Skin of body (tissue), 2 donors: ENCODE results near the gene GRIP1. TPM values are rescaled to one million over a fixed set of nuclear protein-coding genes. Genes with fewer than 3 reads are reported as not detected.

ENCODE experiments used
- DNase-seq: peaks from one replicate; lab custom pipeline; 2025; lab: John Stamatoyannopoulos, UW
- total RNA-seq: library from RNA; depleted of rRNA; stranded (reverse); fragments of >200 nt; gene quantifications from one replicate; pipeline ENCODE4 v1.2.3, GENCODE V29; 2014

The GRIP1 gene
- total RNA-seq, 1 donor from 2014 or later, result 6.4 TPM

DNA sequence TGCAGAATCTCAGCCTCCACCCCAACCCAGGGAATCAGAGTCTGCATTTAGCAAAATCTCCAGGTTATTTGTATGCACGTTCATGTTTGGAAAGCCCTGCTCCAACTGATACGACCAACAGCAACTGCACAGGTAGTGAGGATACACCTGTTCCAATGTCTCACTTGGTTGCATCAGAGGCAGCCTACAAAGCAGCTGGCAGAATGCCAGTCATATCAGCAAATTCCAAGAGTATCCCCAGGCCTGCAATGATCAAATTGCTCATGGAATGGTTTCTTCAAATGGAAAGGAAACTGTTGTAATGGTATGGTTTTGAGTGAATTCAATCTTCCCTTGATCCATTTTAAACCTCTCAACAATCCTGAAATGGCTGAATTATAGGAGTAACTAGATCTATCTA lies 75.4 kb downstream of the GRIP1 start:
- no peak for DNase-seq

DNA sequence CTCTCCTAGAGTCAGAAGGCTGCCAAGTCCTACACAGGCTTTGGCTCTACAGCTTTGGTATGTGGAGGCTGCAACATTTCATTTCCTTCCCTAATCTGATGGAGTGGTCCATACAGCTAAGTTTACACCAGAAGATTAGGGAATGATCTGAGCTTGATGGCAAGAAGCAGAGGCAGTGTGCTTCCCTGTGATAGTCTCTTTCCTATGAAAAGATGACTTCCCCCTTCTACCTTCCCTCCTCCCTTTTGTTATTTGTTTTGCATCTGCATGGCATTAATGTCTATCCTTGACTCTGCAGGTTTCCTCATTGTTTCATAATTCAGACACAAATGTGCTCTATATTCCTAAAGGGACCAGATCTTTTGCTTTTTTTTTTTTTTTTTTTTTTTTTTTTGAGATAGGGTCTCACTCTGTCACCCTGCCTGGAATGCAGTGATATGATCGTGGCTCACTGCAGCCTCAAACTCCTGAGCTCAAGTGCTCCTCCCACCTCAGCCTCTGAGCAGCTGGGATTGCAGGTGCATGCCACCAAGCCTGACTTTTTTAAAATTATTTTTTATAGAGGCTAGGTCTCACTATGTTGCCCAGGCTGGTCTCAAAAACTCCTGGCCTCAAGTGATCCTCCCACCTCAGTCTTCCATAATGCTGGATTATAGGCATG lies 76.3 kb downstream of the GRIP1 start:
- DNase-seq, result no peak

DNA sequence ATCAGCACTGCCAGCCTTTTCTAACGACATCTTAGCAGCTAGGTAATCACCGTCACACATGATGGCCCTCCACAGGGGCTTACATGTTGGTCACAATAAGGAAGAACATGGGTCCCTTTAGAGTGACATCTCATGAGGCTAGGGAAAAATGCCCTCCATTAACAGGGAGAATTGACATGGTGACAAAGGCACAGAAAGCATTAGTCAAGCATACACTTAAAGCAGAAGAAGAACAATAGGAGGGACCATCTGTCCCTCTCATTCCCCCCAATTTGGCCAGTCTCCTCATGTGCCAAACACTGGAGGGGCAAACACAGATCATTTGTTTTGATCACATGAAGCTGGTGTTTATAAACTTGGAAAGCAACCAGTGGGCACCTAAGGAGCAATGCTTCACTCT lies 78.0 kb downstream of the GRIP1 start:
- DNase-seq, result no peak

DNA sequence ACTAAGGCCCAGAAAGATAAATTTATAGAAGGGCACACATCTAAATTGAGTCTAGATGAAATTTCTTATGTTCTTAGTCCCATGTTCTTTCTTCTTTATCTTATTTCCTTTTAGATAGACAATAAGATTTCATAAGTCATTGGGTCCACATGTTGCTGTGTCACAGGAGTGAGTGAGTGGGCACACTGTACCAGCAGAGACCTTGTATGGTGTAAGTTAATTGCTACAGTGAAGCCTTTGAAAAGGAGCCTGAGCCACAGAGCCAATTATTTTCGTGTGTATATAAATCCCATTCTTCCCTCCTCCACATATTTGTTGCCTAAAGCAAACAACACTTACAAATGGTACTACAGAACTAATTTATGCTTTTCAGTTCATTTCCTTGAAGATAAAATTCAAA lies 79.1 kb downstream of the GRIP1 start:
- no peak for DNase-seq

DNA sequence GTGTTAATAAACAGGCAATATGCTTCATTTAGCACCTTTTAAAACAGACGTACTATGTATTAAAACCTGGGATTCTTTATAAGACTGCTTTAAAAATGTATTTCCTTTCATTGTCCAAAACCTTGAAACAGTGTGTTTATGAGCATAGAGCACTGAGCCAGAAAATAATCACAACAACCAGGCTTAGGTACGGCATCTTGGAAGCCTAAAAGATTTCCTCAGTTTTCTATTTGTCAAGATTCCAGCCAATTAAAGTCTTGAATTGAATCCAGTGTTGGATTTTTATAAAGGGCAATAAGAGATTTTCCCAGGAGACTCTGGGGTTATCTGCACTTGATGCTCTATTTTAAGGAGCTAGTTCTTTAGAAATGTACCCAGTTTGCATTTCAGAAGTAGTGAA lies 80.3 kb downstream of the GRIP1 start:
- no peak for DNase-seq

DNA sequence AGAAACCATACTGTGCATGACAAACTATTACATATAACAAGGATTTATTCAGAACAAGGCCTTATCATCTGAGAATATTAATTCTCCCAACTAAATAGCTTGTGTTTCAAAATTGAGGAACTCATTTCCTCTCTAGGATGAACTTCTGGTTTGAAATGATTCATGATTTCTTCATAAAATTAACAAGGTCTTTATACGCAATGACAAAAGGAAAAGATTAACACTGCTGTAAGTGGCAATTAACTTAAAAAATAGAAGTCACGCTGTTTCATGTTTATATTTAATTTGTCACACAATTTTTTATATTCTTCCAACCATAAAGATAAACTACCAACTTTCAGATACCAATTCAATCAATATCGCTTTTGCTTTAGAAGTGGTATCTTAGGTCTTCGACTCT lies 80.8 kb downstream of the GRIP1 start:
- no peak for DNase-seq

DNA sequence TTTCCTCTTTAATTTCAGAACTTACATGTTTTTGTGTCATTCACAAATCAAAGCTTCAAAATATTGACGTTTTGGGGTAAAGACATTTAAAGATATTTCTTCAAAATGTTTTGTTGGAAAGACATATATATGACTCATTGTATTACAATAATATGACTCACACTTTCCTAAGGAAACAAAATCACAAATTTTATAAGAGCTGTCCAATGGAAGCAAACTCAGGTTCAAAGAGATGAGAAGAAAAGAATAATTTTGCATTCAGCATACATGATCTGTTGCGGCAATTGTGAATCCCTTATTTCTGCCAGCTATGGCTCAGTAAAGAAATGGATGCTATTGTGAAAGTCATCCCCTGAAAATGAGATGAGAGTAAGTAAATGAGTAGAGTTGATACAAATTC lies 82.7 kb downstream of the GRIP1 start:
- no peak for DNase-seq

DNA sequence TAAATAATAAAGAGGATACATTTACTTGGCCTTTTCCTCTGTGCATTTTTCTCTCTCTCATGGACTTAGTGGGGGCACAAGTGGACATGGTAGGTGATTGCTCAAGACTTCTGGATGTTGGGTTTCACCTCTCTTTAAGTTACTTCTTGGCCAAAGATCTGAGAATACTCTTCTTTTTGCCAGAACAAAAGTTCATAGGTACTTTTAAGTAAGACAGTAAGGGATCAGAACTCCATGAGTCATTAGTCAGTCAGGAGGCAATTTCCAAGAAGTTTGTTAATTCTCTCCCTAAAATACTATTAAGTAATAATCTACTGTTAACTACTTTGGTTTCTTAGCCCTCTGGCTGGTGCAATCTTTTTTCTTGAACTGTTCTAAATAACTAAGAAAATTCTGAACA lies 84.2 kb downstream of the GRIP1 start:
- DNase-seq, result no peak

DNA sequence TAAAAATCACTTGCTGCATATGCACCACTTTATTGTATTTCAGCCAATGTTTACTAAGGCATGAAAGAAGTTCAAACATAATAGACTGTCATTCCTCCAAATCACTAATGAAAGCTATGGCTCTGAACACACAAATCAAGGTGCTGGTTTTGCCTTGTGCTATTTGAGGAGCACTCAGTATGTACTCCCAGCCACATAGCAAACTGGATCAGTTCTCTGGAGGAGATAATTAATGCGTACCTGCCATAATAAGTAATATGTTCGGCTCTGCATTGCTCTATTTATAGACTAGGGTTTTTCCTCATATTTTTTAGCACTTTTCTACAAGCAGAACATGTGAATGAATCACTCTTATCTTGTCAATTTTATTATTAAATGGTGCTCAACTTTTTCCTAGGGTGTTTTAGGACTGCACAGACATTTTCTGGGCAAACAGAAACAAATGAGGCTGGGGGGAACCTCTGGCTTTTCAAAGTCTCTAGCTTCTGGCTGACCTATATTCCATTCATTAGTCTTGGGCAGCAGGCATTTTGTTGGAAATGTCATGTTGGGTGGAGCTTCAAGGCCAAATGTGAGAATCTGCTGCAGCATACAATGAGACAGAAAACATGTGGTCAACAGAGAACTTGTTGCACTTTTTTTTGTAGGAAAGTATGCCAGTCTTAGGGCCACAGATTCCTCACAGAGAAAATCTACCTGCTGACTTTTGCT lies 88.4 kb downstream of the GRIP1 start:
- no peak for DNase-seq

DNA sequence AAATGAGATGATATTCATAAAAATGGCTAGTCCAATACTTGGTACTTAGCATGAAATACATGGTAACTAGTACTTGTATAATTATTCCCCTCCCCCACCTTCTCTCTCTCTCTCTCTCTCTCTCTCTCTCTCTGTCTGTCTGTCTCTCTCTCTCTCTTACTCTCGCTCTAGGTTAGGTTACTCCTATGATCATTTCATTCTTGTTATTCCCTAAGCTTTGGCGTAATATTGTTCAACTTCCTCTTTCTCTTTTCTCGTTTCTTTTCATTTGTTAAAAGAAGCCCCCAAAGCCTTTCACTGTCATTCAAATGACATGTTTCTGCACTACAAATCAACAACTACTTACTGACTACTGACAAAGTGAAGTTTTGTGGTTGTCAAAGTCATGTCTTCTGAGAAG lies 89.8 kb downstream of the GRIP1 start:
- DNase-seq, result no peak

DNA sequence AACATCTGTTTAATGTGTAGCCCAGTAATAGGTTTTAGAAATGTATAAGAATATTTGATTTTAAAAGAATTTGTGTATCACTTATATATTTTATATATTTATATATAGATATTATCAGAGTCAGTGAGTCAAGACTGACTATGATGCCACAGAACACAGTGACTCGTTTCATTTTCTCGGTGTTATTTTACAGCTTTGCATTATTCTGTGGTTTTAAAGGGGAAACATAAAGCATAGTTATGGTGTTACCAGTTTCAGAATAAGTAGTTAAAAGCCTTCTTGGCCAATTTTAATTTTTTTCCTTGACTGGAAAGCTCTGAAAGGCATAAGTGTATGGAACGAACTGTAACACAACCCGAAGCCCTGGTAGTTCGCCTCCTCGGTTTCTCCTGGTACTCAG lies 91.0 kb downstream of the GRIP1 start:
- no peak for DNase-seq

DNA sequence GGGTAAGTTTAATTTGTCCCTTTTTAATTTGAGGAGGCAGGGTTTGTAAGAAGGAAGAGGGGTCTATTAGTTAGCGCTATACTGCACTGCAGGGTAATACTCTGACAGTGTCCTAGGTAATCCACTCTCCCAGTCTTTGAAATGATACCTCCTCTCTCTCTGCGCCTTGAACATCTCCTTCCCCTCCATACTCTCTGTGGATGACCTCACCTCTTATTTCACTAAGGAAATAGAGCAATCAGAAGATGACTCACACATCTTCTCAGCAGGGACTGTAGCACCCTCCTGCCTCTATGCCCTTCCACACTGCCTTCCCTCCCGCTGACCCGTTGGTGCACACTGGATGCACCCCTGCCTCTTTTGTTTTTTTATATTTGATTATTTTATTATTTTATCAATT lies 94.2 kb downstream of the GRIP1 start:
- no peak for DNase-seq

DNA sequence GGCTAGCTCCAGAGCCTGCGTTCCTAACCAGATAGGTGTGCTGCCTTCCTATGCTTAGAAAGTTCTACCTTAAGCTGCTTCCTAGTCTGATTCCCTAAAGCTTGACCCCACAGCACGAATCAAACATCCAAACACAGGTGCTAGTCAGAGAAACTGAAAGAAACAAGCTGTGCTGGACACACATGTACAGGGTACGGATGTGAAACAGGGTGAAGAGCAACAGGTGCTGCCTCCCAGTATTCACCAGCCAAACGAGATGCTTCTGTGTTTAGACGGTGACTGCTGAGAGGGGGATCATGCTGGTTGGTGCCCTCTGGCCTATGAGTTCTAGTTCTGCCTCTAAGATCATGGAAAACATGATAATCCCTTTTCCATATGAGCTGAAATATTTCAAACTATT lies 105.3 kb downstream of the GRIP1 start:
- no peak for DNase-seq

DNA sequence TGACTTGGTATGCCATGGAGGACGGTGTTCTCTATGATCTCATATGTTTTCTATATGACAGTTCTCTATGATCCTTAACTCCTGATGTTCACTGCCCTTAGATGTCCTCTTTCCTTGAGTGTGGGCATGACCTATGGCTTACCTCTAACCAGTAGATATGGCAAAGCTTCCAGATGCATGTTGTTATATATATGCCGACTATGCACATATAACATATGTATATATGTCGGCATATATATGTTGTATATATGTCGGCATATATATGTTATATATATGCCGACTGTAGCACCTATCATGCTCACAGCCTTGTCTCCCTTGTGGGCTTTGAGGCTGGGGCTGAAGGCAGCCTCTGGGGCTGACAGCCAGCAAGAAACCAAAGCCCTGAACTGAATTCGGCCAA lies 106.0 kb downstream of the GRIP1 start:
- DNase-seq, result no peak

DNA sequence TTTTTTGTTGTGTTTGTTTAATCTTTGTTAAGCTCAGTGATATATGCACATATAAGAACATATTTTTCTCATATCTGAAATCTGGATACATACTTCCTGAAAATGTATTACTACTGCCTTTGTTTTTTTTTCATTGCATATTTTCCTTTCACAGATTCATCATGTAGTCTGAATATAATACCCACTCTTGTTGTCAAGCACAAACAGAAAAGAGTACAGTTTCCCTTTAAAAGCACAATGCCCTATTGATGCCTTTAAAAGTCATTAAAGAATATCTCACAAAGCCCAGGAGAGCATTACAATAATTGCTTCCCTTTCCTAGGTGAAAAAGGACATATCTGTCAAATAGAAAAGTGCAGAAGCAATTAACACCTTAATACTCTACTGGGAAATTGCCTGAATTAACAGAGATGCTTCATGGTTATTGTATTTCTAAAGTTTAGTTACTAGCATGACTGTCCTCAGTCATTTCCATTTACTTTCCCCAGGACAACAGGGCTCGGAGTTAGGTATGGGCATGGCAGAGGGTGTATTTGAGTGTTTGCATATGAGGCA lies 107.4 kb downstream of the GRIP1 start:
- DNase-seq, result no peak

DNA sequence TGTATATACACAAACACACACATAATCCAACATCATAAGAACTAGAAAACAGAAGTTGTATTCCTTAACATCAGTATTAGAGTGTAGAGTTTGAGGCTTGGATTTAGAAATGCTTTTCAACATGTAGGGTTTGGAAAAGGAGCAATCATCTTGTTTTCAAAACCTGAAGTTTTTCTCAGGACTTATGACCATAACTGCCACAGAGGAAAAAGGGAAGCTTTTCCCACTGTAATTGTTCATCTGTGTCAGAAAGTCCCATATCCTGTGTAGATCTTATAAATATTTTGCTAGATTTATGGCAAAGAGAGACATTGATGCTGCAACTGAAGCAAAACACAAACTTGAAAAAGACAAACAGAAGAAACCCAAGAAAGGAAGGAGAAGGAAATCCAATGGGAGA lies 115.7 kb downstream of the GRIP1 start:
- no peak for DNase-seq

DNA sequence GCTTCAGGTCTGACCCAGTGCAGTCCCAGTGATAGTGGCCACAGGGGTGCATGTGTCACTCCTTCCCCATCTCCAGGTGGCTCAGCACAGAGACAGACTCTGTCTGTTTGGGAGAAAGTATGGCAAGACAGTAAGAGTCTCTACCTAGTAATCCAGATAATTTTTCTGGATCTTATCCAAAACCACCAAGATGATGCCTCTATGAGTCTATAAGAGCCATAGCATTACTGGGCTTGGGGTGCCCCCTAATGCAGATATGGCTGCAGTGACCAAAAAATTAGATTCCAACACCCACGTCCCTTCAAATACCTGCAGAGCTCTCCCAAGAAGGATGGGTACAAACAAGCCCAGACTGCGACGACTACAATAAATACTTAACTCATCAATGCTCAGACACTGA lies 123.8 kb downstream of the GRIP1 start:
- no peak for DNase-seq

DNA sequence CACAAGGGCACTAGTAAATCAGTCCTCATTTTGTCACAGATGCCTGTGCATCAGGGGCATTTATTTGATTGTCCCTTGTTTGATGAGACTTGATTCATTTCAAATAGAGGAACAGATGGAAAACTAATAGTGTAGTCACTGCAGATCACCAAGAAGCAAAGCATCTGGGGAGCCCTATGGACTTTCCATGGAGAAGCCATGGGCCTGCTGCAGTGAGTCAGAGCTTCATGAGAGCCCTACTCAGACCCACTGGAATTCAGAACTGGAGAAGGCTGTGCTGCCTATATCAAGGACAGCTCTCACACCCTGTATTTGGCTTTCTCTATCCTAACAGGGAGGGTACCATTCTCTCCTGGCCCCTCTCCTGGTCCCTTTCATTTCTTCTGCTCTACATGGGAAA lies 126.2 kb downstream of the GRIP1 start:
- DNase-seq, result no peak

DNA sequence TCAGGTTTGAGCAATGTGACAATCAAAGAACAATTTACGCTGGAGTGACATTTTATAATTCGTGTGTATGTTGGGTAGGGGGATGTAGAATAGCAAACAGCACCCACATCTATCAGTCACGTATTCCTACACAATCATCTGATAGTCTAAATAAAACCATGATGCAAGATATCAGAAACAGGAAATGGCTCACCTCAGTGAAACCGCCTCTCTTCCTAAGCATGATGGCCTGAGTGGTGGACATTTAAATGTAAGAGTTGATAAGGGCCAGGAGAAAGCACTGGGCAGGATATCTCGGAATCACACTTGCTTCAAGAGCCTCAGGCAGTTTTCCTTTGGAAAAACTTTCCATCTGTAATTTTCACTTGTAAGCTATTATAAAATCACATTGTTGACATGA lies 128.2 kb downstream of the GRIP1 start:
- DNase-seq, result no peak

DNA sequence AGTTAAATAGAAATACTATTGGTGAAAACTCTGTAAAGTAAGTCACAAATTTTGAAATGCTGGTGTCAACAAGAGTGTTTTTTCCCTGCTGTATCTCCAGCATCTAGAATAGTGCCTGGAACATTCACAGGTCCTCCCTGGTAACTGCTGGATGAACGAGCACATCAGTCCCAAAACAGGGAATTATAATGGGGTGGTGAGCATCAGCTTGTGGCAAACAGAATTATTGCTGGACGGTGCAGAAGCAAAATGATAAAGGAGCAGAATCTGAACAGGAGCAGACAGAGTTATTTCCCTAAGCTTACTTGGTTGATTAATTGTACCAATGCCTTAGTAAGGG lies 129.9 kb downstream of the GRIP1 start:
- no peak for DNase-seq

DNA sequence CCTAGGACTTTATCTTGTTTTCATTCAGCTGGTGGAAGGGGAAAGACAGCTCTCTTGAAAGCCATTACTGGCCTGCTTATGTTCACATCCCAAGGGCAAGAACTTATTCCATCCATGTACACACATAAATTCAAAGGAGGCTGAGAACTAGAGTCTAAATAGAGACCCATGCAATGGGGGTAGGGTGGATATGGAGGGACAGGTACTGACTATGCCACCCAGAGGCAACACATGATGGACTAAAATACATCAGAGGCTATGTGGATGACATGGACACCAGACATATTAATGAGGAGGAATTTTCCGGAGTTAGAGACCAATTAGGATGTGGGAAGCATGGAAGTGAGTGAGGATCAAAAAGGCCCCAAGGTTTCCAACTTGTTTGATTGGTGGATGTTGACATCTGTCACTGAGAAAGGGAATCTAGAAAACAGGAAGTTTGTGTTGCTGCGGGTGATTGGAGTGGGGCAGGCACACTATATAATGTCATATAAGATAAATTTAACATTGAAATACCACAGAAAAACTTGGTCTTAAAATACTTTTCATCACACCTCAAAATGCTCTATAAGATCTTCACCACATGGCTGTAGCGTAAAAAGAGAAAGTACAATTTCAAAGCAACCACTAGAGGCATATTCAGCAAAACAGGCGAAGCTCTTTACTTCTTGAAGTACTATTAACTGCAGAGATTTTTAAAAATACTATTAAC lies 130.4 kb downstream of the GRIP1 start:
- DNase-seq, result no peak

DNA sequence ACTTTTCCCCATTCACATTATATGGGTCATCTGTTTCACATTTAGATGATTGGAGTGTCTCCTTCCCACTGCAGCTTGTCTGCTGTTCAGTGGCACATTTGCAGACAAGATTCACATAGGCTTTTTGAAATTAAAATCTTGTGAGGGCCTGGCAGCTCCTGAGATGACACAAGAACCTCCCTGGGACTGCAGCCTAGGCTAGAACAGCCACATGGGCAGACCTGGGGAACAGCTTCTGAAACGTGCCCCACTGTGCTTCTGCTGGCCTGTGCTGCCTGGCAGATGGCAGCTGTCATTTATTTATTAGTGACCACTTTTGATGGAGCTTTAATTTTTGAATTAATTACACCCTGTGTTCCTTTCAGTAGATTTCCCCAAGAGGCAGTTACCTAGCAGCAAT lies 137.4 kb downstream of the GRIP1 start:
- no peak for DNase-seq

DNA sequence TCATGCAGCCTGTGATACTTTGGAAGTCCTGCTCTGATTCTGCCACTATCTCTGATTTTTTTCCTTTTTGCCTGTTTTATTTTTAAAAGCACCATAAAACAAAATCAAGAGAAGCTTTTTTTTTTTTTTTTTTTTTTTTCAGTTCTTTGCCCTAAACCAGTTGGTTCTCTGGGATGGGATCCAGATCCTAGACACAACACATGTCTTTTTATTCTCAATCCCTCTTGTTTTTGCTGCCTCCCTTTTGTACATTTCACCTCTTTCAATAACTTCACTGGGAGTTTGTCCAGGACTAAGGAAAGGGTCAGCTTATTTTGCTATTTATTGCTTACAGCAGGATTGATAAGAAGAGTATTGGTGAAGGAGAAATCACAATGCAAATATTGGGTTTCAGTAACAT lies 139.4 kb downstream of the GRIP1 start:
- no peak for DNase-seq
